ENCODE measurements around the gene HMG20A.

DNA sequence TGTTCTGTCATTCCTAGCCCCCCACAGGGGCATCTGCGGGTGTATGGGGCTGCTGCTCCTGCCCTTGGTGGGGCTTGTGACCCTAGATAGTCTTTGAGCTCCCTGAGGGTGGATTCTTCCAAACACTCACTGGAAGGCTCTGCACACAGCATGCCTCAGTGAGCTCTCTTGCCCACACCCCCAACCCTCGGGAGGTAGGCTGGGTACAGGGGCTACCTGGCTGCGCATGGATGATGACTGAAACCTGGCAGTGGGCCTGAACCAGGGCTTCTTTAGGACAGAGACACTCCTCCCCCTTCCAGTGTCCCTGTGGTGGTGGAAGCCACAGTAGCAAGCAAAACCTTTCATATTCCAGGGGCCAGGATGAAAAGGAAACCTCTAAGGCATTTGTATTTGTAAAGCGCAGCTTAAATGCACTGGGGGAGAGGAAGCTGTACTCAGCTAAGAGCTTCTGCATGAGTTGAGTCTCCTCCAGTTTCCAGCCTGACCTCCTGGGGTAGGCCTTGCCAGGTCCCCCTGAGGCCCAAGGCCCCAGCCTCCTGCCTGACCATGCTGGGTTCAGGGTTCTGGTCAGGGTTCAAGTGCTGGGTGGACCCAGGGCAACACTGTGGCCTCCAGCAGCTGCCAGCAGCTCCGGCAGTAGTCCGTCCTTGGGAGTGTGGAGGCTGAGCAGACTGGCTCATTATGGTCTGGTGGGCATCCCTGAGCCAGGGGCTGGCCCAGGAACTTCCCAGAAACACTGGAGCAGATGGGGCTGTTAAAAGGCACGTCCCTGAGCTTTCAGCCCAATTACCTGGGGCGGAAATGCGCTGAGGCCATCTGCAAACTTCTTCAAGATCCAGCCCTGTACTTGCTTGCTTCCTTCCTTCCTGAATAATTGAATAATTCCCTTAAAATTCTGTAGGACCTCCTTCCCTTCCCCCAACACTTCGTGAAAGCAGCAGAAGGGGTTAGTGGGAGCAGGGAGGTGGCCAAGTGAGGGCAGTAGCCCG, 89.7 kb downstream of the HMG20A start:
- TF ChIP-seq, protein P1, sequence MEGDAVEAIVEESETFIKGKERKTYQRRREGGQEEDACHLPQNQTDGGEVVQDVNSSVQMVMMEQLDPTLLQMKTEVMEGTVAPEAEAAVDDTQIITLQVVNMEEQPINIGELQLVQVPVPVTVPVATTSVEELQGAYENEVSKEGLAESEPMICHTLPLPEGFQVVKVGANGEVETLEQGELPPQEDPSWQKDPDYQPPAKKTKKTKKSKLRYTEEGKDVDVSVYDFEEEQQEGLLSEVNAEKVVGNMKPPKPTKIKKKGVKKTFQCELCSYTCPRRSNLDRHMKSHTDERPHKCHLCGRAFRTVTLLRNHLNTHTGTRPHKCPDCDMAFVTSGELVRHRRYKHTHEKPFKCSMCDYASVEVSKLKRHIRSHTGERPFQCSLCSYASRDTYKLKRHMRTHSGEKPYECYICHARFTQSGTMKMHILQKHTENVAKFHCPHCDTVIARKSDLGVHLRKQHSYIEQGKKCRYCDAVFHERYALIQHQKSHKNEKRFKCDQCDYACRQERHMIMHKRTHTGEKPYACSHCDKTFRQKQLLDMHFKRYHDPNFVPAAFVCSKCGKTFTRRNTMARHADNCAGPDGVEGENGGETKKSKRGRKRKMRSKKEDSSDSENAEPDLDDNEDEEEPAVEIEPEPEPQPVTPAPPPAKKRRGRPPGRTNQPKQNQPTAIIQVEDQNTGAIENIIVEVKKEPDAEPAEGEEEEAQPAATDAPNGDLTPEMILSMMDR (IDR thresholded peaks at IDR 0.05): no peak
- no peak for TF ChIP-seq POLR2A (IDR thresholded peaks at IDR 0.05)
